Smooth muscle cell of the brain vasculature (primary cell): ENCODE results near the gene EEIG2.
"Not testable (repeated sequence)": the region's sequence is repeated elsewhere in the genome, so short reads cannot be mapped to it uniquely, and the experiment has no call there.

Source experiments
- DNase-seq: peaks from one replicate; pipeline ENCODE4 v3.0.0-alpha.2; 2012; ENCODE audit warnings: low read depth, low spot score

The EEIG2 gene

GRCh38 chr1:108559215-108560186 is at the start of gene EEIG2:
Gene EEIG2, plus strand, starts transcription at chr1:108560100. Its CDS starts 329 bp downstream, at chr1:108560429.
- peak; percentile 70 for DNase-seq

GRCh38 chr1:108511764-108512163 is 48.1 kb upstream of the EEIG2 start:
- DNase-seq: no peak

GRCh38 chr1:108512239-108513043 is 47.5 kb upstream of the EEIG2 start:
- DNase-seq: no peak

- no peak for DNase-seq
Observed at GRCh38 chr1:108513044-108513415, 46.9 kb upstream of the EEIG2 start.

- DNase-seq: not testable (repeated sequence)
Observed at GRCh38 chr1:108513914-108514313, 46.0 kb upstream of the EEIG2 start.

- DNase-seq: not testable (repeated sequence)
Observed at GRCh38 chr1:108517301-108517897, 42.5 kb upstream of the EEIG2 start.

- DNase-seq: no peak
Observed at GRCh38 chr1:108521990-108522393, 37.9 kb upstream of the EEIG2 start.

GRCh38 chr1:108523829-108524228 is 36.1 kb upstream of the EEIG2 start:
- no peak for DNase-seq

GRCh38 chr1:108524676-108525075 is 35.2 kb upstream of the EEIG2 start:
- DNase-seq: no peak

- DNase-seq: no peak
Observed at GRCh38 chr1:108527135-108527534, 32.8 kb upstream of the EEIG2 start.

- DNase-seq: no peak
Observed at GRCh38 chr1:108527837-108528236, 32.1 kb upstream of the EEIG2 start.

- DNase-seq: no peak
Observed at GRCh38 chr1:108531444-108531843, 28.5 kb upstream of the EEIG2 start.

- no peak for DNase-seq
Observed at GRCh38 chr1:108532730-108533129, 27.2 kb upstream of the EEIG2 start.

GRCh38 chr1:108533351-108534083 is 26.4 kb upstream of the EEIG2 start:
- no peak for DNase-seq

GRCh38 chr1:108534759-108535158 is 25.1 kb upstream of the EEIG2 start:
- DNase-seq: no peak

- DNase-seq: not testable (repeated sequence)
Observed at GRCh38 chr1:108535315-108535897, 24.5 kb upstream of the EEIG2 start.

GRCh38 chr1:108536021-108536420 is 23.9 kb upstream of the EEIG2 start:
- DNase-seq: not testable (repeated sequence)

- not testable (repeated sequence) for DNase-seq
Observed at GRCh38 chr1:108536791-108537190, 23.1 kb upstream of the EEIG2 start.

GRCh38 chr1:108537976-108538375 is 21.9 kb upstream of the EEIG2 start:
- no peak for DNase-seq

- DNase-seq: no peak
Observed at GRCh38 chr1:108540977-108541376, 18.9 kb upstream of the EEIG2 start.

GRCh38 chr1:108541861-108542260 is 18.0 kb upstream of the EEIG2 start:
- no peak for DNase-seq
